ENCODE measurements around the gene PPARA. TPM values are rescaled to one million over a fixed set of nuclear protein-coding genes. Genes with fewer than 3 reads are reported as not detected.

PPARA gene
- total and polyA plus RNA-seq, 9 of the 15 experiments (the other 6 are each of a cell fraction or from before 2014, with no cell fraction given), result 0.64 to 5.3 (median 3.5) TPM

- POLR2A ChIA-PET, result interaction anchor here (0.6 kb wide), 1 partner anchor 165 kb away, joined by 3 read pairs; the partner anchor contains the start of gene GTSE1
- peaks cover 0 to 53% of the 10 kb centered on the region in 2 experiments; a peak in 2 of 5 replicates for H3K4me1 ChIP-seq (replicated peaks in 1 of 2; ENCODE audit: control insufficient read depth in 2 of 2, insufficient read depth in 2 of 2, low read length in 2 of 2)
- peak; percentile 79 for ATAC-seq
- intact Hi-C loops (cut with micrococcal nuclease) (loop anchor here (5.0 kb wide), 1 partner anchor 166 kb away; the partner anchor contains the start of gene GTSE1), in situ Hi-C loops (cut with MboI) (no loop called here)
- H3K36me3 ChIP-seq (ENCODE audit: control insufficient read depth, insufficient read depth, low read length), result no peaks in the 10 kb centered on the region
- no peaks in the 10 kb centered on the region for H3K9me3 ChIP-seq (replicated peaks; ENCODE audit: control insufficient read depth, insufficient read depth, low read depth, low read length)
- no peak overlapping the region for H3K4me3 ChIP-seq
- no peaks in the 10 kb centered on the region for H3K79me2 ChIP-seq (ENCODE audit: control insufficient read depth, insufficient read depth, low read length)
- BruUV-seq (replicated peaks), result no TSS peak
- H2AFZ ChIP-seq (ENCODE audit: low read depth, low read length), result no peak overlapping the region
- CTCF ChIA-PET (ENCODE audit: low intra/inter-chr PET ratio), result no interaction called here
- DNase-seq (ENCODE audit: extremely low read depth in 1 of 4, low spot score in 3 of 4), result peak; percentile 21 to 58 (median 52)
- no peaks in the 10 kb centered on the region for H3K27me3 ChIP-seq (ENCODE audit: control insufficient read depth in 2 of 2, insufficient read depth in 2 of 2, low read length in 2 of 2)
- no peak overlapping the region for H3K9ac ChIP-seq (ENCODE audit: insufficient read depth in 1 of 2, low read depth in 2 of 2, low read length in 2 of 2)
- no peak overlapping the region for H3K4me2 ChIP-seq (ENCODE audit: insufficient read depth, low read length)
- 18% methylated on average over 2 of the region's 13 CpGs for WGBS (ENCODE audit: insufficient coverage, low coverage, missing lambda C conversion rate)
- no peak for FAIRE-seq
- H3K27ac ChIP-seq (ENCODE audit: extremely low read depth, low read depth, low read length), result no peak overlapping the region
- no peaks in the 10 kb centered on the region for H4K20me1 ChIP-seq (replicated peaks; ENCODE audit: control insufficient read depth, insufficient read depth, low read length)
- no peaks in the 10 kb centered on the region for H3K9me1 ChIP-seq (ENCODE audit: control insufficient read depth, insufficient read depth, low read length)
- TF ChIP-seq ZFP30 (CRISPR knock-in tag; IDR thresholded peaks at IDR 0.05; ENCODE audit: borderline replicate concordance) (no peak), BCOR (IDR thresholded peaks at IDR 0.05) (peak; percentile 52; the same call in 1 of the 2 replicates), ZNF57 (CRISPR knock-in tag; IDR thresholded peaks at IDR 0.05) (no peak), CTCFL (IDR thresholded peaks at IDR 0.05; ENCODE audit: borderline replicate concordance, insufficient read depth, low read depth, low read length, poor library complexity, severe bottlenecking) (no peak), PHB2 (IDR thresholded peaks at IDR 0.05; ENCODE audit: low read depth) (no peak), ARID3A (IDR thresholded peaks at IDR 0.05; ENCODE audit: borderline replicate concordance, low read depth, low read length) (no peak), ZEB2 (IDR thresholded peaks at IDR 0.05) (no peak), SRSF7 (optimal IDR thresholded peaks at IDR 0.05; ENCODE audit: low read depth, low read length) (no peak), NR2C1 (IDR thresholded peaks at IDR 0.05) (peak; percentile 75), NR2C1 (tag; IDR thresholded peaks at IDR 0.05) (peak; percentile 62), ZNF511 (CRISPR knock-in tag; IDR thresholded peaks at IDR 0.05) (no peak), KLF1 (tag; IDR thresholded peaks at IDR 0.05) (no peak), BMI1 (IDR thresholded peaks at IDR 0.05; ENCODE audit: low read length) (no peak), ZBTB7A (IDR thresholded peaks at IDR 0.05; ENCODE audit: borderline replicate concordance, control insufficient read depth, low read depth, low read length) (peak; percentile 60; the same call in 1 of the 2 replicates), CREB3L1 (IDR thresholded peaks at IDR 0.05; ENCODE audit: borderline replicate concordance, low read depth) (no peak), SRSF1 (IDR thresholded peaks at IDR 0.05; ENCODE audit: low read depth, low read length) (no peak), ZKSCAN1 (IDR thresholded peaks at IDR 0.05; ENCODE audit: low read depth, low read length) (no peak)
Observed at GRCh38 chr22:46131151-46131587, 19.2 kb upstream of the PPARA start.

Measured in K562 (cell line).